GM13977 (cell line): ENCODE data around the gene MRPL11.

Experiments
- DNase-seq: peaks from one replicate; pipeline ENCODE4 v3.0.0; 2012; ENCODE audit warnings: low spot score
- CTCF ChIP-seq: IDR thresholded peaks from 2 replicates; pipeline ENCODE4 v1.5.1; 2012; ENCODE audit warnings: mild to moderate bottlenecking, control low read depth; ENCODE audit not compliant: insufficient read depth; ENCODE audit errors: extremely low read depth, missing control alignments
- in situ Hi-C: fragments of 300-500 bp; cut with MboI; formaldehyde crosslinking; loops from one replicate; pipeline ENCODE4 v1.12.0; 2022; ENCODE audit warnings: low sequenced_read_pairs, low pct_unique_long_range_greater_than_20kb, mixed read lengths, inconsistent platforms; ENCODE audit not compliant: unreplicated experiment

MRPL11 gene

GRCh38 chr11:66473167-66473566, 34.5 kb upstream of the MRPL11 start:
- in situ Hi-C loops, result loop anchor here (10.0 kb wide), 1 partner anchor 68 kb away; no protein-coding TSS in a partner anchor

GRCh38 chr11:66472054-66472453, 33.4 kb upstream of the MRPL11 start:
- TF ChIP-seq CTCF, result no peak
- in situ Hi-C loops, result loop anchor here (10.0 kb wide), 1 partner anchor 67 kb away; no protein-coding TSS in a partner anchor
- no peak for DNase-seq

More at GRCh38 chr11:66473167-66473566, 34.5 kb upstream of the MRPL11 start:
- TF ChIP-seq CTCF, result no peak
- DNase-seq, result no peak

- in situ Hi-C loops, result loop anchor here (10.0 kb wide), 1 partner anchor 66 kb away; no protein-coding TSS in a partner anchor
- TF ChIP-seq CTCF, result no peak
- DNase-seq, result no peak
These were observed 32.5 kb upstream of the MRPL11 start for GRCh38 chr11:66471142-66471541.

GRCh38 chr11:66470015-66470414, 31.4 kb upstream of the MRPL11 start:
- DNase-seq, result no peak
- no peak for TF ChIP-seq CTCF
- in situ Hi-C loops, result loop anchor here (10.0 kb wide), 1 partner anchor 65 kb away; no protein-coding TSS in a partner anchor

- TF ChIP-seq CTCF, result no peak
- no peak for DNase-seq
- in situ Hi-C loops, result no loop called here
These were observed 30.8 kb upstream of the MRPL11 start for GRCh38 chr11:66469441-66469840.

- no peak for TF ChIP-seq CTCF
- no peak for DNase-seq
- in situ Hi-C loops, result no loop called here
These were observed 30.0 kb upstream of the MRPL11 start for GRCh38 chr11:66468691-66469090.

- DNase-seq, result no peak
- TF ChIP-seq CTCF, result no peak
- in situ Hi-C loops, result no loop called here
These were observed 29.1 kb upstream of the MRPL11 start for GRCh38 chr11:66467756-66468155.
